ENCODE data around the gene PLCD1. TPM values are rescaled to one million over a fixed set of nuclear protein-coding genes. Genes with fewer than 3 reads are reported as not detected.

PLCD1 gene
- total RNA-seq, 6 experiments from 2014 or later, result 11.1 to 22.4 (median 17.6) TPM

GRCh38 chr3:37999836-38000235 is 29.6 kb downstream of the PLCD1 start:
- H3K4me3 Mint-ChIP-seq, result no peak overlapping the region
- TF ChIP-seq, protein P1, sequence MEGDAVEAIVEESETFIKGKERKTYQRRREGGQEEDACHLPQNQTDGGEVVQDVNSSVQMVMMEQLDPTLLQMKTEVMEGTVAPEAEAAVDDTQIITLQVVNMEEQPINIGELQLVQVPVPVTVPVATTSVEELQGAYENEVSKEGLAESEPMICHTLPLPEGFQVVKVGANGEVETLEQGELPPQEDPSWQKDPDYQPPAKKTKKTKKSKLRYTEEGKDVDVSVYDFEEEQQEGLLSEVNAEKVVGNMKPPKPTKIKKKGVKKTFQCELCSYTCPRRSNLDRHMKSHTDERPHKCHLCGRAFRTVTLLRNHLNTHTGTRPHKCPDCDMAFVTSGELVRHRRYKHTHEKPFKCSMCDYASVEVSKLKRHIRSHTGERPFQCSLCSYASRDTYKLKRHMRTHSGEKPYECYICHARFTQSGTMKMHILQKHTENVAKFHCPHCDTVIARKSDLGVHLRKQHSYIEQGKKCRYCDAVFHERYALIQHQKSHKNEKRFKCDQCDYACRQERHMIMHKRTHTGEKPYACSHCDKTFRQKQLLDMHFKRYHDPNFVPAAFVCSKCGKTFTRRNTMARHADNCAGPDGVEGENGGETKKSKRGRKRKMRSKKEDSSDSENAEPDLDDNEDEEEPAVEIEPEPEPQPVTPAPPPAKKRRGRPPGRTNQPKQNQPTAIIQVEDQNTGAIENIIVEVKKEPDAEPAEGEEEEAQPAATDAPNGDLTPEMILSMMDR (IDR thresholded peaks at IDR 0.05), result no peak
- DNase-seq, result no peak
- no peaks in the 10 kb centered on the region; the same call in 1 of the 2 replicates for H3K27me3 Mint-ChIP-seq (ENCODE audit: insufficient read depth)
- no peaks in the 10 kb centered on the region for H3K9me3 Mint-ChIP-seq
- H3K36me3 Mint-ChIP-seq (ENCODE audit: low read depth), result peaks cover 16% of the 10 kb centered on the region
- H3K4me1 Mint-ChIP-seq (ENCODE audit: low read depth), result peaks cover 33% of the 10 kb centered on the region
- H3K27ac Mint-ChIP-seq, result no peak overlapping the region

DNA sequence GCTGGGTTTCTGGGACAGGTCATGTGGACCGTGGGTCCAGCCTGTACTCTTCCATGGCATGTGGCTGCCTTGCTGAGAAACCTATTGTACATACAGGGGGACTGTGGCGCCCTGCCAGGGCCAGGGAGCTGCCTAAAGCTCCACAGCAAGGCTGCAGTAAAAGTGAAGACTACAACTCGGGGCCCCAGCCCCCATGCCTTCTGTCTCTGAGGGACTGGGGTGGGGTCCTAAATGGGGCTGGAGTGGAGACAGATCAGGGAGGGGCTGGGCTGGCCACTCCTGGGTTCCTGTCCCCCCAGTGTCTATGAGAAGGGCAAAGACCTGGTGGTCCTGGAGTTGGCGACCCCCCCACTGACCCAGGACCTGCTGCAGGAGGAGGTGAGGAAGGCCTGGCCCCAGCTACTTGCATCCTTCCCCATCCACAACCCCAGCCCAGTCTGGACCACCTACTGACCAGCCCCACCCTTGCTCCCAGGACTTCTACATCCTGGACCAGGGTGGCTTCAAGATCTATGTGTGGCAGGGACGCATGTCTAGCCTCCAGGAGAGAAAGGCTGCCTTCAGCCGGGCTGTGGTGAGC is 31.6 kb downstream of the PLCD1 start:
- no peaks in the 10 kb centered on the region for H3K9me3 Mint-ChIP-seq
- no peak for DNase-seq
- peaks cover 16% of the 10 kb centered on the region for H3K36me3 Mint-ChIP-seq (ENCODE audit: low read depth)
- H3K4me1 Mint-ChIP-seq (ENCODE audit: low read depth), result peaks cover 49% of the 10 kb centered on the region
- TF ChIP-seq, protein P1 (IDR thresholded peaks at IDR 0.05), result no peak
- H3K4me3 Mint-ChIP-seq, result peak overlapping the region; percentile 73; the same call in 1 of the 2 replicates
- peak overlapping the region; percentile 74 for H3K27ac Mint-ChIP-seq
- H3K27me3 Mint-ChIP-seq (ENCODE audit: insufficient read depth), result peaks cover 5% of the 10 kb centered on the region

GRCh38 chr3:37997342-37997741 is 32.1 kb downstream of the PLCD1 start:
- Mint-ChIP-seq H3K9me3 (no peaks in the 10 kb centered on the region), H3K36me3 (ENCODE audit: low read depth) (peaks cover 16% of the 10 kb centered on the region), H3K27ac (no peak overlapping the region), H3K4me3 (no peak overlapping the region), H3K27me3 (ENCODE audit: insufficient read depth) (peaks cover 5% of the 10 kb centered on the region), H3K4me1 (ENCODE audit: low read depth) (peaks cover 49% of the 10 kb centered on the region)
- DNase-seq, result no peak
- TF ChIP-seq, protein P1 (IDR thresholded peaks at IDR 0.05), result no peak

DNA sequence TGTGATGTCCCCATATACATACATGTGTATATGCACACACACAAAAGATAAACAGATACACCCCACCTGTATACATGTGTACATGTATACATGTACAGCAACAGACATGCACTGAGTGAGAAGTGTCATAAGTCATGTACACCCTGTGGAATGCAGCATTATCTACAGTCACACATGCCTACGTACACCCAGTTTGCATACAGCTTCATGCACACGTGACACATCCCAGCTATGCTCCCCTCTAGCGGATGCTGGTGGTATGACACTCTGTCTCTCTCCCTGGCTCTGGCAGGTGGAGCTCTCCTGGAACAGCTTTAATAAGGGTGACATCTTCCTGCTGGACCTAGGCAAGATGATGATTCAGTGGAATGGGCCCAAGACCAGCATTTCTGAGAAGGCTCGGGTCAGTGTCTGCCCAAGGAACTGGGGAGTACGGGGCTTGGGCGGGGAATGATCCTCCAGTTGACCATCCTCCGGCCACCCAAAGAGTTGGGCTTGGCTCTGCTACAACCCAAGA is 32.6 kb downstream of the PLCD1 start:
- TF ChIP-seq, protein P1 (IDR thresholded peaks at IDR 0.05), result peak; percentile 97
- peaks cover 5% of the 10 kb centered on the region for H3K27me3 Mint-ChIP-seq (ENCODE audit: insufficient read depth)
- peaks cover 49% of the 10 kb centered on the region for H3K4me1 Mint-ChIP-seq (ENCODE audit: low read depth)
- H3K27ac Mint-ChIP-seq, result no peak overlapping the region
- H3K9me3 Mint-ChIP-seq, result no peaks in the 10 kb centered on the region
- H3K4me3 Mint-ChIP-seq, result no peak overlapping the region
- peaks cover 16% of the 10 kb centered on the region for H3K36me3 Mint-ChIP-seq (ENCODE audit: low read depth)
- peak; percentile 71 for DNase-seq

GRCh38 chr3:37995652-37996641 is 33.5 kb downstream of the PLCD1 start:
- Mint-ChIP-seq H3K27ac (no peak overlapping the region), H3K4me1 (ENCODE audit: low read depth) (peaks cover 49% of the 10 kb centered on the region), H3K9me3 (no peaks in the 10 kb centered on the region), H3K4me3 (no peak overlapping the region; the same call in 1 of the 2 replicates), H3K27me3 (ENCODE audit: insufficient read depth) (peaks cover 5% of the 10 kb centered on the region), H3K36me3 (ENCODE audit: low read depth) (peaks cover 16% of the 10 kb centered on the region)
- DNase-seq, result no peak
- TF ChIP-seq, protein P1 (IDR thresholded peaks at IDR 0.05), result no peak

Data from HFFc6 (cell line).